Astrocyte of the cerebellum (primary cell): ENCODE data around the gene HLX.
A peak's percentile ranks its signal among the peaks of the same experiment; 100 is the strongest.

Source experiments
- DNase-seq: peaks from one replicate; pipeline ENCODE4 v3.0.0-alpha.2; 2011; ENCODE audit warnings: low read depth
- H3K4me3 ChIP-seq: 2 replicates; pipeline ENCODE4 v1.5.1; 2011; ENCODE audit warnings: mild to moderate bottlenecking, low read depth, low read length, moderate library complexity
- CTCF ChIP-seq: IDR thresholded peaks from 2 replicates; pipeline ENCODE4 v1.5.1; 2012; ENCODE audit warnings: low read length, low read depth, moderate library complexity, mild to moderate bottlenecking; ENCODE audit errors: missing control alignments
- in situ Hi-C: cut with HindIII; loops from 2 replicates; pipeline ENCODE4 v1.10.0; 2017; ENCODE audit warnings: low sequenced_read_pairs

The HLX gene

GRCh38 chr1:220880726-220881506 is 1.7 kb downstream of the HLX start:
- in situ Hi-C loops, result loop anchor here (10.0 kb wide), 1 partner anchor 554 kb away; no protein-coding TSS in a partner anchor
- peak overlapping the region; percentile 53 for H3K4me3 ChIP-seq
- TF ChIP-seq CTCF, result no peak
- DNase-seq, result peak; percentile 44

- DNase-seq, result no peak
- peak; percentile 38 for TF ChIP-seq CTCF
- H3K4me3 ChIP-seq, result peak overlapping the region; percentile 53
- in situ Hi-C loops, result loop anchor here (10.0 kb wide), 1 partner anchor 553 kb away; no protein-coding TSS in a partner anchor
Observed at GRCh38 chr1:220882061-220882891, 3.0 kb downstream of the HLX start.

- in situ Hi-C loops, result loop anchor here (10.0 kb wide), 1 partner anchor 550 kb away; no protein-coding TSS in a partner anchor
- TF ChIP-seq CTCF, result no peak
- H3K4me3 ChIP-seq, result no peak overlapping the region
- no peak for DNase-seq
Observed at GRCh38 chr1:220884109-220884980, 5.1 kb downstream of the HLX start.

- no peak for DNase-seq
- in situ Hi-C loops, result loop anchor here (10.0 kb wide), 1 partner anchor 550 kb away; no protein-coding TSS in a partner anchor
- no peak for TF ChIP-seq CTCF
- H3K4me3 ChIP-seq, result no peak overlapping the region
Observed at GRCh38 chr1:220884981-220885918, 6.0 kb downstream of the HLX start.

GRCh38 chr1:220885971-220886370 is 6.7 kb downstream of the HLX start:
- TF ChIP-seq CTCF, result no peak
- in situ Hi-C loops, result loop anchor here (10.0 kb wide), 1 partner anchor 549 kb away; no protein-coding TSS in a partner anchor
- DNase-seq, result no peak
- no peak overlapping the region for H3K4me3 ChIP-seq
